Measurements from ENCODE around the gene CENPP.

GRCh38 chr9:92509050-92509449 is 183.3 kb downstream of the CENPP start:
- TF ChIP-seq CTCF (IDR thresholded peaks at IDR 0.05; ENCODE audit: low read length) (no peak), EZH2 (IDR thresholded peaks at IDR 0.05; ENCODE audit: borderline replicate concordance, low read length) (no peak)

All from OCI-LY1 (cell line).